ENCODE results near the gene RPRM.

RPRM gene

GRCh38 chr2:153432381-153432780 lies 46.2 kb downstream of the RPRM start:
- no peak for TF ChIP-seq CTCF (conservative IDR thresholded peaks at IDR 0.05; ENCODE audit: low read depth, low read length)
- no peak overlapping the region for H3K4me3 ChIP-seq (ENCODE audit: low read depth, low read length)
- no peak for DNase-seq (ENCODE audit: low read depth)

DNA sequence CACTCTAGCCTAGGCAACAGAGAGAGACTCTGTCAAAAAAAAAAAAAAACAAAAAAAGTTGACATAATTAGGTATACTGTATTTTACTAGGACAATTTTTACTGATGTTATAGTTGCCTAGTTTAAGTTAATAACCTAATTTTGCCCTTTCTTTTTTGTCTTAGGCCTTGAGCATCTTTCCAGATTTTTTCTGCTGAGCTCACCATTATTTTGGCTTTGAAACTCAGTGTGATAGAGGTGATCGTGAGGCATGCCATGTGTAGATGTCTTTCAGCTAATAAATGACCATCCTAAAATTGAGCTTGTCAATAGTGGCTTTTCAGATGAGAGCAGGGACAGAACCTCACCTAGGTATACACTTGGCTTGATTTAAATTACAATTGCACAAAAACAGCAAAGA lies 47.4 kb downstream of the RPRM start:
- TF ChIP-seq CTCF (conservative IDR thresholded peaks at IDR 0.05; ENCODE audit: low read depth, low read length) = no peak
- H3K4me3 ChIP-seq (ENCODE audit: low read depth, low read length) = no peak overlapping the region
- DNase-seq (ENCODE audit: low read depth) = no peak

All from choroid plexus epithelial cell (primary cell).